ENCODE measurements around the gene ARFGEF3. TPM values are rescaled to one million over a fixed set of nuclear protein-coding genes. Genes with fewer than 3 reads are reported as not detected.
"Not testable (repeated sequence)": the region's sequence is repeated elsewhere in the genome, so short reads cannot be mapped to it uniquely, and the experiment has no call there.

Gene ARFGEF3
- total RNA-seq, 1 donor from 2014 or later = 40.1 TPM

- no peak for DNase-seq (ENCODE audit: low spot score)
Measured at GRCh38 chr6:138271451-138271850, 109.7 kb downstream of the ARFGEF3 start.

GRCh38 chr6:138272533-138273315 is 111.0 kb downstream of the ARFGEF3 start:
- no peak for DNase-seq (ENCODE audit: low spot score)

GRCh38 chr6:138275976-138276375 is 114.2 kb downstream of the ARFGEF3 start:
- DNase-seq (ENCODE audit: low spot score) = no peak

- no peak for DNase-seq (ENCODE audit: low spot score)
Measured at GRCh38 chr6:138277835-138278234, 116.1 kb downstream of the ARFGEF3 start.

GRCh38 chr6:138278326-138278725 is 116.6 kb downstream of the ARFGEF3 start:
- no peak for DNase-seq (ENCODE audit: low spot score)

- DNase-seq (ENCODE audit: low spot score) = no peak
Measured at GRCh38 chr6:138285800-138286199, 124.1 kb downstream of the ARFGEF3 start.

- no peak for DNase-seq (ENCODE audit: low spot score)
Measured at GRCh38 chr6:138286698-138287097, 125.0 kb downstream of the ARFGEF3 start.

GRCh38 chr6:138287144-138287955 is 125.6 kb downstream of the ARFGEF3 start:
- peak; percentile 54 for DNase-seq (ENCODE audit: low spot score)

- DNase-seq (ENCODE audit: low spot score) = not testable (repeated sequence)
Measured at GRCh38 chr6:138288428-138289085, 126.8 kb downstream of the ARFGEF3 start.

GRCh38 chr6:138289739-138290138 is 128.0 kb downstream of the ARFGEF3 start:
- no peak for DNase-seq (ENCODE audit: low spot score)

- DNase-seq (ENCODE audit: low spot score) = no peak
Measured at GRCh38 chr6:138290423-138290962, 128.8 kb downstream of the ARFGEF3 start.

- no peak for DNase-seq (ENCODE audit: low spot score)
Measured at GRCh38 chr6:138291036-138291848, 129.5 kb downstream of the ARFGEF3 start.

GRCh38 chr6:138291849-138292181 is 130.1 kb downstream of the ARFGEF3 start:
- DNase-seq (ENCODE audit: low spot score) = no peak

- DNase-seq (ENCODE audit: low spot score) = no peak
Measured at GRCh38 chr6:138292482-138292881, 130.7 kb downstream of the ARFGEF3 start.

- DNase-seq (ENCODE audit: low spot score) = no peak
Measured at GRCh38 chr6:138293428-138294395, 132.0 kb downstream of the ARFGEF3 start.

GRCh38 chr6:138296381-138296780 is 134.6 kb downstream of the ARFGEF3 start:
- no peak for DNase-seq (ENCODE audit: low spot score)

GRCh38 chr6:138296786-138297185 is 135.0 kb downstream of the ARFGEF3 start:
- DNase-seq (ENCODE audit: low spot score) = no peak

- no peak for DNase-seq (ENCODE audit: low spot score)
Measured at GRCh38 chr6:138297761-138298298, 136.1 kb downstream of the ARFGEF3 start.

- DNase-seq (ENCODE audit: low spot score) = no peak
Measured at GRCh38 chr6:138300469-138300868, 138.7 kb downstream of the ARFGEF3 start.

- no peak for DNase-seq (ENCODE audit: low spot score)
Measured at GRCh38 chr6:138302554-138302953, 140.8 kb downstream of the ARFGEF3 start.

Data from ureter (tissue), 1 donor.